HG03457 (cell line): ENCODE data around the gene SEPTIN12.

Source experiments
- ATAC-seq: cut with Tn5 transposase; IDR thresholded peaks from one replicate; pipeline ENCODE4 v1.9.1; 2021; ENCODE audit warnings: moderate number of reproducible peaks; ENCODE audit not compliant: unreplicated experiment

SEPTIN12 gene

DNA sequence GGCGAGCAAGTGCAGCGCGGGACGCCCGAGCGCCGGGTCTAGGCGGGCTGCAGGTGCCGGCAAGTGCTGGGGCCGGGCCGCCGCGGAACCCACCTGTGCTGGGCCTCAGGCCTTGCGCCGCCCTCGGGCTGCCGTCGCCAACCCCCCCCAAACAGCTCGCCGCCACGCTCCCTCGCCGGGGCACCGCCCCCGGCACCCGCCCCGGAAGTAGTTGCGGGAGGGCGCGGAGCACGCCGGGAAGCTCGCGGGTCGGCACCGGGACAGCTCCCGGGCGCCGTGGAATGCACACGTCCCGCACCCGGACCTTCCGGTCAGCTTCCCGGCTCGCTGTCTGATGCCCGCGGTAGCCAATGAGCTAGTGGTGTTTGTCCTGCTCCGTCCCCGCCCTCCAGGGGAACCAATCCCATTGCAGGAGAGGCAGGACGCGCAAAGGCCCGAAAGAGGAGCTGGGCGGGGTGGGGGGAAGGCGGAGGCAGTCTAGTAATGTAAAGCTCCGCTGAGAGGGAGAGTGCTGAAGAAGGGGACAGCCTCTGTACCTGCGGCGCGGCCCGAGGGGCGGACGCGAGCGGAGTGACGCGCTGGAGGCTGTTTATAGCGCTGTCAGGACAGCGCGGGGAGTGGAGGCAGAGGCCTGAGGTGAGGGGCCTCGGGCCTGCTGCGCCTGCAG is 53.9 kb downstream of the SEPTIN12 start, which contains the start of the genes ANKS3 and DNAAF8:
Gene ANKS3, minus strand, starts transcription at position 209 of the 667 bp plus-strand sequence. CDS start 4,122 bp downstream, outside the sequence.
Gene DNAAF8, plus strand, starts transcription at position 475 of the 667 bp plus-strand sequence. CDS start 1,978 bp downstream, outside the sequence.
- ATAC-seq, result peak; percentile 56

- ATAC-seq, result no peak
Measured at GRCh38 chr16:4733747-4734062, 54.4 kb downstream of the SEPTIN12 start.

GRCh38 chr16:4733211-4733742 is 54.9 kb downstream of the SEPTIN12 start:
- ATAC-seq, result no peak

DNA sequence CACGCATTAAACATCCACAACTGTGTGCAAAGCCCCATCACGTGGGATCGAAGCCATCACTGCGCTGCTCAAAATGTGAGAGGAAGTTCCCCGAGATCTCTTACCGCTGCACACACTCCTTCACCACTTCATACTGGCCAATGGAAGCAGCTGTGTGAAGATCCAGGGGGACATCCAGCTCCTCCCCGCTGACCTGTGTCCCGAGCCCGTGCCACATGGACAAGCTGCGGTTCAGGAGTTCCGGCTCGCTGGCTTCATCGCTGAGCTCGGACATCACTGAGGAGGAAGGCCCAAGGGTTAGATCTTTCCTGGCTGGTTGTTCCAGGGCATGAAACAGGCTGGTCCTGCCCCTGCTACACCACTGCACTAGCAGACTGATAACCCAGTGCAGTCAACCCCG is 58.3 kb downstream of the SEPTIN12 start:
- no peak for ATAC-seq

DNA sequence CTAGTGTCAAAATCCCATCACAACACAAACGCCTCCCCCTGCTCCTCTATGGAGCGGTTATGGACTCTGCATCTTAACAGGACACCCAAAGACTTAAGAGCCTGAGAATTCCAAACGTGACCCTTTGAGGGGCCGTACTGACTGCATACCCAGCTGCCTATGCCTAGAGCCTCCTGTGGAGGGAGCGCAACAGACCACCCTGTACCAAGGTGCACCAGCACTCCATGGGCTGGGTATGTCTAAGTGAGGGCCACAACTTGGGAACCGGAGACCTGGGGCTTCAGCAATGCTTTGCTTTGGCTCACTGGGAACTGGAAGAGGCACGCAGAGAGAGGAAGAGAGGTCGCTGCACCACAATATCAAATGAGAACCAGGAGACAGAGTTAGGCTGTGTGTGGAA is 59.5 kb downstream of the SEPTIN12 start:
- no peak for ATAC-seq
